PFSK-1 (cell line): ENCODE measurements around the gene ATRAID.

Experiments
- FOXP2 ChIP-seq: optimal IDR thresholded peaks from 2 replicates; pipeline ENCODE3; 2011; ENCODE audit warnings: borderline replicate concordance, control low read depth, inconsistent platforms; ENCODE audit not compliant: insufficient read depth; ENCODE audit errors: extremely low read length, extremely low read depth
- POLR2AphosphoS5 ChIP-seq: IDR thresholded peaks from 2 replicates; pipeline ENCODE4 v1.6.1; 2012; ENCODE audit warnings: low read depth, mild to moderate bottlenecking, control low read depth, low read length, moderate library complexity
- SIN3A ChIP-seq: IDR thresholded peaks from 2 replicates; pipeline ENCODE4 v1.6.1; 2012; ENCODE audit warnings: mild to moderate bottlenecking, low read length, moderate library complexity, borderline replicate concordance; ENCODE audit not compliant: insufficient read depth
- TAF1 ChIP-seq: IDR thresholded peaks from 2 replicates; pipeline ENCODE4 v1.6.1; 2012; ENCODE audit warnings: low read length, control low read depth, borderline replicate concordance; ENCODE audit not compliant: insufficient read depth
- TF ChIP-seq, protein P1 (sequence below), 2 experiments: IDR thresholded peaks; 2 replicates each; pipeline versions ENCODE4 v1.6.1 to v1.8.0; 2011 to 2012; ENCODE audit warnings: low read depth in 2 of 2, low read length in 2 of 2, control low read depth in 1 of 2, inconsistent platforms in 1 of 2, mild to moderate bottlenecking in 1 of 2, moderate library complexity in 1 of 2; ENCODE audit not compliant: insufficient read depth in 1 of 2

Gene ATRAID

DNA sequence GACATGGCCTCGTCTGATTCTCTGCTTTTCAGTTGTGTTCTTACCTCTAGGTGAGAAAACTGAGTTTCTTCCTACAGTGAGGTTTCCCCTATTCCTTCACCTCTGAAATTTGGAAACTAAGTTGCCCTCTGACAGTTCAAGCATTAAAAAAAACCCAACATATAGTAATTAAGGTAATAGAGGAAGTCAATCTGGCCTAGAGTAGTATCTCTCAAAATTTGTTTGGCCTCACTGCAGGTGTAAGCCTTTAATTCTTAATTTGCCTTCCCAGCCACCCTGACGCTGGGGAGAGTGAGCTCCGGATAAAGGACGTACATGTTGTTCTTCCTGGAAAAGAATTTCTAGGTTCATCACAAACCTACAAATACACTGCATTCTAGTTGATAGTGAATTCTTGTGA, 6.8 kb downstream of the ATRAID start:
- TF ChIP-seq FOXP2 (no peak), SIN3A (no peak), TAF1 (no peak), POLR2AphosphoS5 (no peak; the same call in 1 of the 2 replicates)
- TF ChIP-seq, protein P1, sequence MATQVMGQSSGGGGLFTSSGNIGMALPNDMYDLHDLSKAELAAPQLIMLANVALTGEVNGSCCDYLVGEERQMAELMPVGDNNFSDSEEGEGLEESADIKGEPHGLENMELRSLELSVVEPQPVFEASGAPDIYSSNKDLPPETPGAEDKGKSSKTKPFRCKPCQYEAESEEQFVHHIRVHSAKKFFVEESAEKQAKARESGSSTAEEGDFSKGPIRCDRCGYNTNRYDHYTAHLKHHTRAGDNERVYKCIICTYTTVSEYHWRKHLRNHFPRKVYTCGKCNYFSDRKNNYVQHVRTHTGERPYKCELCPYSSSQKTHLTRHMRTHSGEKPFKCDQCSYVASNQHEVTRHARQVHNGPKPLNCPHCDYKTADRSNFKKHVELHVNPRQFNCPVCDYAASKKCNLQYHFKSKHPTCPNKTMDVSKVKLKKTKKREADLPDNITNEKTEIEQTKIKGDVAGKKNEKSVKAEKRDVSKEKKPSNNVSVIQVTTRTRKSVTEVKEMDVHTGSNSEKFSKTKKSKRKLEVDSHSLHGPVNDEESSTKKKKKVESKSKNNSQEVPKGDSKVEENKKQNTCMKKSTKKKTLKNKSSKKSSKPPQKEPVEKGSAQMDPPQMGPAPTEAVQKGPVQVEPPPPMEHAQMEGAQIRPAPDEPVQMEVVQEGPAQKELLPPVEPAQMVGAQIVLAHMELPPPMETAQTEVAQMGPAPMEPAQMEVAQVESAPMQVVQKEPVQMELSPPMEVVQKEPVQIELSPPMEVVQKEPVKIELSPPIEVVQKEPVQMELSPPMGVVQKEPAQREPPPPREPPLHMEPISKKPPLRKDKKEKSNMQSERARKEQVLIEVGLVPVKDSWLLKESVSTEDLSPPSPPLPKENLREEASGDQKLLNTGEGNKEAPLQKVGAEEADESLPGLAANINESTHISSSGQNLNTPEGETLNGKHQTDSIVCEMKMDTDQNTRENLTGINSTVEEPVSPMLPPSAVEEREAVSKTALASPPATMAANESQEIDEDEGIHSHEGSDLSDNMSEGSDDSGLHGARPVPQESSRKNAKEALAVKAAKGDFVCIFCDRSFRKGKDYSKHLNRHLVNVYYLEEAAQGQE (IDR thresholded peaks at IDR 0.05; ENCODE audit: insufficient read depth in 1 of 2, low read depth in 2 of 2, low read length in 2 of 2), result no peak

DNA sequence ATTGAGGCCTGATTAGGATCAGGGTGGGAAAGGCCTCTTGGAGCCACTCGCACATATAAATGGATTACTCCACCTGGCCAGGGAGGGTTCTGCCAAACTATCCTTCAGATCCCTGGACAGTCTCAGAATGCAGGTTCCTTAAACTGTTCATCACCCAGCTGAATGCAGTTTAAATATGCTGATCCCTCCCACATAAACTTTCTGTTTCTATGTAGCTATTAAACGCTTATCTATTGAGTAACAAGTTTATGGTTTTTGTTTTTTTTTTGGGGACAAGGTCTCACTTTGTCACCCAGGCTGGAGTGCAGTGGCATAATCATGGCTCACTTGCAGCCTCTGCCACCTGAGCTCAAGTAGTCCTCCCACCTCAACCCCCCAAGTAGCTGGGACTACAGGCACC, 7.2 kb downstream of the ATRAID start:
- TF ChIP-seq FOXP2, result no peak
- TF ChIP-seq SIN3A, result no peak
- TF ChIP-seq, protein P1 (IDR thresholded peaks at IDR 0.05; ENCODE audit: insufficient read depth in 1 of 2, low read depth in 2 of 2, low read length in 2 of 2), result no peak
- TF ChIP-seq TAF1, result no peak
- no peak for TF ChIP-seq POLR2AphosphoS5

DNA sequence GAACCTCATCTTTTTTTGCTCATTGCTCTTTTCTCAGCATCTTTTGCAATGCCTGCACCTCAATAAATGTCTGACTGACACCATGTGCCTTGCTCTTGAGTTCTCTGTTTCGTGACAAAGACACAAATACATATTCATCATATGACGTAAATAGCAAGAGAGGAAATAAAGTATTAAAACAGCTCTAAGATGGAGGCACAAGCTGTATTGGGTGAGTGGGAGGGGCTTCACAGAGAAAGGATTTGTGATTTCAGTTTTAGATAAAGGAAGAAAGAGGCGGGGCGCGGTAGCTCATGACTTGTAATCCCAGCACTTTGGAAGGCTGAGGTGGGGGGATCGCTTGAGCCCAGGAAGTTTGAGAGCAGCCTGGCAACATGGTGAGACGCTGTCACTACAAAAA, 8.2 kb downstream of the ATRAID start:
- no peak for TF ChIP-seq SIN3A
- TF ChIP-seq FOXP2, result no peak
- no peak for TF ChIP-seq POLR2AphosphoS5
- TF ChIP-seq TAF1, result no peak
- TF ChIP-seq, protein P1 (IDR thresholded peaks at IDR 0.05; ENCODE audit: insufficient read depth in 1 of 2, low read depth in 2 of 2, low read length in 2 of 2), result no peak

DNA sequence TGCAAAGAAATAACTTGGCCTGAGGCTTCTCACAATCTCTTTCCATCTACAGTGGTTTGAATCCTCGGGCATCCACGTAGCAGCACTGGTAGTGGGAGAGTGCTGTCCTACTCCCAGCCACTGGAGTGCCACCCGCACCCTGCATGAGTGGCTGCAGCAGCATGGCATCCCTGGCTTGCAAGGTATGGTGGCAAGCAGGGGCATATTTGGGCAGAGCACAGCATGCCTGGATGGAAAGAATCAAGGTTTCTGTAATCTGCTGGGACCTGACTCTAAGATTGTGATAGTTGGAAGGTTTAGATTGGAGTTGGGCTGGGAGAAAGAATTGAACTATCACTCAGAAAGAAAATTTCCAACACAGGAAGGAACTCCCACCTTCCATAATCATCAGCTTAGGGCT, 9.3 kb downstream of the ATRAID start:
- no peak; the same call in 1 of the 2 replicates for TF ChIP-seq POLR2AphosphoS5
- no peak for TF ChIP-seq SIN3A
- TF ChIP-seq, protein P1 (IDR thresholded peaks at IDR 0.05; ENCODE audit: insufficient read depth in 1 of 2, low read depth in 2 of 2, low read length in 2 of 2), result no peak
- no peak for TF ChIP-seq FOXP2
- TF ChIP-seq TAF1, result no peak

DNA sequence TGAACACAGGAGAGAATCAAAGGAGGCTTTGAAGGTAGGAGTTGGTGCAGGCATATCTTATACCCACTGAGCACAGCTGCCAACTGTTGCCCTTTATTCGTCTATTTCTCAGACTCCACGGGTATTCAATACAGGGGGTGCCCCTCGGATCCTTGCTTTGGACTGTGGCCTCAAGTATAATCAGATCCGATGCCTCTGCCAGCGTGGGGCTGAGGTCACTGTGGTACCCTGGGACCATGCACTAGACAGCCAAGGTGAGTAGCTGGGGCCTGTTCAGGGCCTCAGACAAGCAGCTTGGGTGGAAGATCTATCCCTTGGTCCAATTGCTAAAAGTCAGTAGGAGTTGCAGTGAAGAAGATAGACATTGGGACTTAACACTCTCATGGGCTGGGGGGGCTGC, 10.6 kb downstream of the ATRAID start:
- TF ChIP-seq SIN3A, result no peak

DNA sequence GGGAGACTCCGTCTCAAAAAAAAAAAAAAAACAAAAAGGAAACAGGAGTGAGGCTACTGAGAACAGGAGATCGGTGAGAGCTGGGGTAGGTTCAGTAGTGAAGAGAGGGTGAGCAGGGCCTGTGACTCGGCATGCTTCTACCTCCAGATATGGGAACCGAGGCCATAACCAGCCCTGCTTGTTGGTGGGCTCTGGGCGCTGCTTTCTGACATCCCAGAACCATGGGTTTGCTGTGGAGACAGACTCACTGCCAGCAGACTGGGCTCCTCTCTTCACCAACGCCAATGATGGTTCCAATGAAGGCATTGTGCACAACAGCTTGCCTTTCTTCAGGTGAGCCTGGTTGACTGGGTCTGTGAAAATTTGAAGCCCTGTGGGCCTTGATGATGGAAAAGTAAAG, 11.6 kb downstream of the ATRAID start:
- TF ChIP-seq FOXP2 (no peak), SIN3A (no peak), TAF1 (no peak), POLR2AphosphoS5 (no peak)
- TF ChIP-seq, protein P1 (IDR thresholded peaks at IDR 0.05; ENCODE audit: insufficient read depth in 1 of 2, low read depth in 2 of 2, low read length in 2 of 2), result no peak
